GM19455 (cell line): ENCODE measurements around the gene TDRD5.

Source experiments
- ATAC-seq: cut with Tn5 transposase; IDR thresholded peaks from one replicate; pipeline ENCODE4 v1.9.1; 2021; ENCODE audit not compliant: unreplicated experiment

TDRD5 gene

GRCh38 chr1:179731643-179732042 lies 140.0 kb downstream of the TDRD5 start:
- ATAC-seq = no peak
